ENCODE results near the gene ZNF878.
"Not testable (repeated sequence)": the region's sequence is repeated elsewhere in the genome, so short reads cannot be mapped to it uniquely, and the experiment has no call there.

Gene ZNF878

DNA sequence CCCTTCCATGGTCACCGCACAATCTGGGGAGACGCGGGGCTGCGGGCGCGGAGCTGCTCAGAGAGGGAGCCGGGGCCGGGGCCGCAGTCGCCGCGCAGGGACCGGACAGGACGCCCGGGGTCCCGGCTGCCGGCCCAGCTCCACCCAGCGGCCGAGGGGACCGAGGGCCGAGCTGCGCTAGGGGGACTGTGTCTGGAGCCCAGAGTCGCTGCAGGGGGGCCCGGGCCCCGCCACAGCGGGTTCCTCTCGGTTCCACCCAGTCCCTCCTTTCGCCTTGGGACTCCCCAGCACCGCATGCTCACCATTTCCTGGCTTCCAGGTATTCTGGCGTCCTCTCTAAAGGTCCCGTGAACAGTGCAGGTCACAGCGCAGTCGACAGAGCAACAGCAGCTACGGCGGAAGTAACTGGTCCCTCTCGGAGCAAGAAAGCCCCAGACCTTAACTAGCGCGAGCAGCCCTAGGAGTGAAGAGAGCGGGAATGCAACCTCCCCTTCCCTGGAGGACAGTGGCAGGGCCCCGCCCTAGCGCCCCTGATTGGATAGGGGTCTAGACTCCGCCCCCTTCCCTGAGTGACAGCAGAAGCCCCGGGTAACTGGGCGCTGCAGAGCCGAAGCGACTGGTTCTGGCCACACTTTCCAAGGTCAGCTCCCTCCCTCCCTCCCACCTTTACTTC lies at the start of gene ZNF878:
Gene ZNF878 (minus strand): TSS at position 465 of the 673 bp plus-strand sequence. CDS start 160 bp downstream, at position 305.
- peak; percentile 7 to 93 (median 77) for DNase-seq

DNA sequence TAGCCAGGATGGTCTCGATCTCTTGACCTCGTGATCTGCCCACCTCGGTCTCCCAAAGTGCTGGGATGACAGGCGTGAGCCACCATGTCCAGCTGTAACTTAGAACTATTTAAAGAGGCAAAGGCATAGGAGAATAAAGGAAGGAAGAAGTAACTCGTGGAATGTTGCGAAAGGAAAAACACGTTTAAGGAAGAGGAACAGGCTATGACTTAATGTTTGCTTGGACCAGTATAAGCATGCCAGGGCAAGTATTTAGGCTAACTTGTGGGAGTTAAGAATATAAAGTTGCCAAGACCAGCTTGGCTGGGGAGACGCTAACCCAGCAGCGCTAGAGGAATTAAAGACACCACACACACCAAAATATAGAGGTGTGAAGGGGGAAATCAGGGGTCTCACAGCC lies 45.3 kb upstream of the ZNF878 start:
- DNase-seq = no peak

DNA sequence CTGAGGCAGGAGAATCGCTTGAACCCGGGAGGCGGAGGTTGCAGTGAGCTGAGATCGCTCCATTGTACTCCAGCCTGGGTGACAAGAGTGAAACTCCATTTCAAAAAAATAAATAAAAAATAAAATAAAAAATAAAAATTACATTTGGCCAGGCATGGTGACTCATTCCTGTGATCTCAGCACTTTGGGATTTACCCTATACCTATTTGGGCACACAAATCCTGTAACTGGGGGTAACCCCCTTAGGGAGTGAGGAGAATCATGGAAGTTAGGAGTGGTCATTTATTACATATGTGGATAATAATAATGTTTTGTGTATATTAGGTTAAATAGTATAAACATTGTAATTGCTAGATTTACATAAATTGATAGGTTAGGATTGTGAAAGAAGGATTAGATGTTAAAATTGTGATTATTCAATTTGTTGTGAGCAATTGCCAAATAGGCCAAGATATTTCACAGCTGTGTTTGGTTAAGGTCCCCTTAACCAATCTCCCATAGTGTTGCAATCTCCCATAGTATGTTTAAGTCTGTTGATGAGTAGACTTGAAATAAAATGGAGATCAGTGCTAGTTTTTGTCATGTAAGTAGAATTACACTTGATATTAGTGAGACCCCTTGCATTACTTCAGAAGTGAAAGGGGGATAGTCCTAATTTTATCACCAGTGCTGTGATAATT lies 42.5 kb upstream of the ZNF878 start:
- DNase-seq = no peak

DNA sequence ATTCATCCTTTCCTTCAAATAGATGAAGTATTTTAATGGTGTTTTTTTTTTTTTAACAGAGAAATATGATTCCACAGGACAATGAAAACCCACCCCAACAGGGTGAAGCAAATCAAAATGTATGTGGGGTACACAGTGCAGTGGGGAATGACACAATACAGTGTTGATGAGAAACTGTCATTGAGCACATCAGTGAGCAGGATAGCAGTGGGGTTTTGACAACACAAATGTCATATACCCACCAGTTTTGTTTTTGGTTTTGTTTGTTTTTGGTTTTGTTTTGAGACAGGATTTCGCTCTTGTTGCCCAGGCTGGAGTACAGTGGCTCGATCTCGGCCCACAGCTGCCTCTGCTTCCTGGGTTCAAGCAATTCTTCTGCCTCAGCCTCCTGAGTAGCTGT lies 41.0 kb upstream of the ZNF878 start:
- no peak for DNase-seq

DNA sequence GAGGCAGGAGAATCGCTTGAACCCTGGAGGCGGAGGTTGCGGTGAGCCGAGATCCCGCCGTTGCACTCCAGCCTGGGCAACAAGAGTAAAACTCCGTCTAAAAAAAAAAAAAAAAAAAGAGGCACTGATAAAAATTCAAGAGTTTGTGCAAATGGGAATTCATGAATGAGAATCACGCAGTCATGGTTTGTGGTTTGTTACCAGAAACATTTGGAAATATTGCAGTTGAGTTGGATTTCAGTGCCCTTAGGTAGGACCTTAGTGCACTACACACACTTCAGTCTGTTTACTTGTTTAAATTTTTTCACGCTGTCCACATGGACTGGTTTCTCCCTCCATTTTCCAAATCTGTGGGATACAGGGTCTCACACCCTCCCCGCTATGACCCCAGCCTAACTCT lies 40.2 kb upstream of the ZNF878 start:
- no peak for DNase-seq

DNA sequence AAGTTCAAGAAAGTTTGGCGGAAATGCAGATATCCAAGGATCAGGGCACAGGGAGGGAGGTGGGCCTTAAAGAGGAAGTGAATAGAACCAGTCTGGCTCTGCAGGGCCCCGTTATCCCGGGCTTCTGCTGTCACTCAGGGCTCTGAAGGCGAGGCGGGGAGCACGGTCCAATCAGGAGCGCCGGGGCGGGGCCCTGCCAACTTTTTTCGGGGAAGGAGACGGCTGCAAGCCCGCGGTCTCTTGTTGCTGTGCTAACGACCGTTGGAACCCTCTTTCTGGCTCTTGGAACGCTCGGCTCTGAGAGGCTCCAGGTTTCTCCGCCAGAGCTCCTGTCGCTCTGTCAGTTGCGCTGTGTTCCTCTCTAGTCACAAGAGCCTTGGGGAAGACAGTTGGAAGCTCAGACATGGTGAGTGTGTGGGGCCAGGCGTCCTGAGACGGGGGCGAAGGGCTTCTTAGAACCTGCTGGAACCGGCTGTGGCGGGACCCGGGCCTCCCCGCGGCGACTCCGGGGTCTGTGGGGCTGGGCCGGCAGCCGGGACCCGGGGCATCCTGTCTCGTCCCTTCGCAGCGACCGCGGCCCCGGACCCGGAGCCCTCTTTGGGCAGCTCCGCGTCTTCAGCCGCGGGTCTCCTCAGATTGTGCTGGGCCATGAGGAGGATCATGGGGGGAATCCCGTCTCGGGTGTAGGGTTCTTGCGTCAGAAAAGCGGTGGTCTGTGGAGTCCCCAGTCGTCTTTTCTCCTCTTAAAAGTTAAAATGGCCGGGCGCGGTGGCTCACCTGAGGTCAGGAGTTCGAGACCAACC lies 39.5 kb upstream of the ZNF878 start:
- DNase-seq = peak in 50 of 51 donors; percentile 3 to 81 (median 53)

DNA sequence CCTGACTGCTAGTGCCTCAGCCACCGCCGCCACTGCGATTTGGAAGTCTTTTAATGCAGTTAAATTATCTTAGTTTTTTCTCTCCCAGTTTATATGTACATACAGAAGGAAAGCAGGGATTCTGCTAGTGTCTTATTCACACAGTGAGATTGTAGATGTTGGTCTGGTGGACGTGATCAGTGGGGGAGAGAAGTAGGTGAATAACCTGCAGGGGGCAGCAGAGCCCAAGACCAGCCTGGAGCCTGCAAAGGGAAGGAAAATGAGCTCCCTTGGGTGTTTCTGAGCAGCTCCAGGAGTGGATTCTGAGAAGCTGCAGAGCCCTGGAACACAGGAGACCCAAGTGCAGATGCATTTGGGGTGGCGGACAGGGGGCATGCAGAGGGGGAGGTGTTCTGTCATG lies 38.0 kb upstream of the ZNF878 start:
- peak in 38 of 51 donors; percentile 0 to 70 (median 18) for DNase-seq

DNA sequence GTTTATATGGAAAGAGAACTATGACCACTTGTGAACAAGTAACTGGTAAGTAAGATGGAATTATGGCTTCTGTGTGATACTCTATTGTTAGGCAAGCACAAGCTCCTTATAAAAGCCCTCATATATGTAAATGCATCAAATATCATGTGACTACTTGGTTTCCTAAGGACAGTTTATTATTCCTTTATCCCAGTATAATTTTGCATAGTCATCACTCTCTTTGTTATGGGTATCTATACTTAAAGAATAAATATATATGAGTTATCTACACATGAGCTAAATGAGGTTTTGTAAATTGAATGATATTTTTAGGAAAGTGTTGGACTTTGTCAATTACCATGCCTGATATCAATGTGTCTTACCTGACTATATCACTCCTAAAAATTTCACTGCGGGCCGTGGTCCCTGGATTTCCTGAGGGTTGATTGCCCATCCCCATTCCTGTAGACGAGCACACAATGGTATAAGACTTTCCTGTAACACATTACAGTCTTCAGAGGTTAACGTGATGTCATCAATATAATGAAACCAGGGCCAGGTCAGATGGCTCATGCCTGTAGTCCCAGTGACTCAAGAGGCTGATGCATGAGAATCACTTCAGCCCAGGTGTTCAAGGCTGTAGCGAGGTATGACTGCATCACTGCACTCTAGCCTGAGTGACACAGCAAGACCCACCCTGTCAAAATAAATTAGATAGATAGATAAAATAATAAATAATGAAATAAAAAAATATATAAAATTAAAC lies 32.5 kb upstream of the ZNF878 start:
- DNase-seq = no peak

DNA sequence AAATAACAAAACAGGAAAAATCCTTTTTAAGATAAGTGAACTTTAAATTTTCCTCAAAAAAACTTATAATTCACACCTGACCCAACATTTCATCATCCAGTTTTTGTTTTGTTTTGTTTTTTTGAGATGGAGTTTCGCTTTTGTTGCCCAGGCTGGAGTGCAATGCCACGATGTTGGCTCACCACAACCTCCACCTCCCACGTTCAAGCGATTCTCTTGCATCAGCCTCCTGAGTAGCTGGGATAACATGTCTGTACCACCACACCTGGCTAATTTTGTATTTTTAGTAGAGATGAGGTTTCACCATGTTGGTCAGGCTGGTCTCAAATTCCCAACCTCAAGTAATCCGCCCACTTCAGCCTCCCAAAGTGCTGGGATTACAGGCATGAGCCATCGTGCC lies 30.6 kb upstream of the ZNF878 start:
- not testable (repeated sequence) for DNase-seq

DNA sequence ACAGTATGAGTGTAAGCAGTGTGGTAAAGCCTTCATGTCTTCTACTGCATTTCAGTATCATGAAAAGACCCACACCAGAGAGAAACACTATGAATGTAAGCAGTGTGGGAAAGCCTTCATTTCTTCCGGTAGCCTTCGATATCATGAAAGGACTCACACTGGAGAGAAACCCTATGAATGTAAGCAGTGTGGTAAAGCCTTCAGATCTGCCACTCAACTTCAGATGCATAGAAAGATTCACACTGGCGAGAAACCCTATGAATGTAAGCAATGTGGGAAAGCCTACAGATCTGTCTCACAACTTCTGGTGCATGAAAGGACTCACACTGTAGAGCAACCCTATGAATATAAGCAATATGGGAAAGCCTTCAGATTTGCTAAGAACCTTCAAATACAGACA lies 24.6 kb upstream of the ZNF878 start:
- DNase-seq = no peak

DNA sequence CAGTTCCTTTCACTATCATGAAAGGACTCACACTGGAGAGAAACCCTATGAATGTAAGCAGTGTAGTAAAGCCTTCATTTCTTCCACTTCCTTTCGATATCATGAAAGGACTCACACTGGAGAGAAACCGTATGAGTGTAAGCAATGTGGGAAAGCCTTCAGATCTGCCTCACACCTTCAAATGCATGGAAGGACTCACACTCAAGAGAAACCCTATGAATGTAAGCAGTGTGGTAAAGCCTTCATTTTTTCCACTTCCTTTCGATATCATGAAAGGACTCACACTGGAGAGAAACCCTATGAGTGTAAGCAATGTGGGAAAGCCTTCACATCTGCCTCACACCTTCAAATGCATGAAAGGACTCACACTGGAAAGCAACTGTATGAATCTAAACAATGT lies 23.6 kb upstream of the ZNF878 start:
- DNase-seq = not testable (repeated sequence)

DNA sequence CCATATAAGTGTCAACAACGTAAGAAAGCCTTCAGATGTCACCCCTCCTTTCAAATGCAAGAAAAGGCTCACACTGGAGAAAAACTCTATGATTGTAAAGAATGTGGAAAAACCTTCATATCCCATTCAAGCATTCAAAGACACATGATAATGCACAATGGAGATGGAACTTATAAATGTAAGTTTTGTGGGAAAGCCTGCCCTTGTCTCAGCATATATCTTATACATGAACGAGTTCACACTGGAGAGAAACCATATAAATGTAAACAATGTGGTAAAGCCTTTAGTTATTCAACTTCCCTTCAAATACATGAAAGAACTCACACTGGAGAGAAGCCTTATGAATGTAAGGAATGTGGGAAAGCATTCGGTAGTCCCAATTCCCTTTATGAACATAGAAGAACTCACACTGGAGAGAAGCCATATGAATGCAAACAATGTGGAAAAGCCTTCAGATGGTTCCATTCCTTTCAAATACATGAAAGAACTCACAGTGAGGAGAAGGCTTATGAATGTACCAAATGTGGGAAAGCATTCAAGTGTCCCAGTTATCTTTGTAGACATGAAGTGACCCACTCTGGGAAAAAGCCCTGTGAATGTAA lies 22.9 kb upstream of the ZNF878 start:
- no peak for DNase-seq

DNA sequence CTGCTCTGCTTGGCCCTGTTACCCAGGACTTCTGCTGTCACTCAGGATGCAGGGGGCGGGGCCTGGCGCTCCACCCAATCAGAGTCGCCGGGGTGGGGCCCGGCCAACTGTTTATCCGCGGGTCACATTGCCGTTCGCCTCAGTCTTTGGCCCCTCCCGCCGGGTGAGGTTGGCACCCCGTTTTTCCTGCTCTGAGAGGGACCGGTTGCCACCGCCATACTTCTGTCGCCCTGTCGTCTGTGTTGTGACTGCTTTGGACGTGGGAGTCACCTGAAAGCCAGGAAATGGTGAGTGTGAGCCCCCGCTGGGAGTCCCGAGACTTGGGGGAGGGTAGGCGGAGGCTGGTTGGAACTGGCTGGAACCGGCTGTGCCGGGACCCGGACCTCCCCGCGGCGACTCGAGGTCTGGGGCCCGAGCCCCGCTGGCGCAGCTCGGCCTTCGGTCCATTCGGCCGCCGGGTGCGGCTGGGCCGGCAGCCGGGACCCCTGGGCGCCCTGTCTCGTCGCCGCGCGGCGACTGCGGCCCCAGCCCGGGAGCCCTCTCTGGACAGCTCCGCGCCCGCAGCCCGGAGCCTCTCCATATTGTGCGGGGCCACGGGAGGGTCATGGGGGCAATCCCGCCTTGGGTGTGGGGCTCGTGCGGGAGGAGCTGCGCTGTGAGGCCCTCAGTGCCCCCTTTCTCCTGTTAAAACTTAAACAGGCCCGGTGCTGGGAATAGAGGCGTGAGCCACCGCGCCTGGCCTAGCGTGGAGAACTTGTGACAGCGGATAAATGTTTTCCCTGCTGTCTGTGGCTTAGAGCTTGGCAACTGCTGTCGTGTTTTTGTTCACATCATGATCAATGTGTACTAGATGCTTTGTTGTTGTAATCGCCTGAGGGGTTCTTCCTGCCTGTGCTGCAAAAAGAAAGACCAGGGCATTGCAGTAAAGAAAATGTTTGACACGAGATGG lies 12.1 kb upstream of the ZNF878 start, which contains the start of gene ZNF844:
Gene ZNF844 (plus strand): TSS at position 142 of the 949 bp plus-strand sequence. CDS start 143 bp downstream, at position 285.
- peak; percentile 66 to 99 (median 94) for DNase-seq

DNA sequence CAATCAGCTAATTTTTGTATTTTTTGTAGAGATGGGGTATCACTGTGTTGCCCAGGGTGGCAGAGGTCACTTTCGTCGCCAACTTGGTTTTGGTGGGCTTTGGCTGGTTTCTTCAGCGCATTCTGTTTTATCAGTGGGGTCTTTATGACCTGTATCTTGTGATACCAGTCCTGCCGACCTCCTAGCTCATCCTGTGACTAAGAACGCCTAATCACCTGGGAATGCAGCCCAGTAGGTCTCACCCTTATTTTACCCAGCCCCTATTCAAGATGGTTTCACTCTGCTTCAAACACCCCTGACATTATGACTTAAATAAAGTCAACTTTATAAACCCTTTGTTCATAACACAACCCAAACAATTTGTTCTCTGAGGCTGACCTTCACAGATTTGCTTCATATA lies 3.0 kb upstream of the ZNF878 start:
- DNase-seq = no peak

DNA sequence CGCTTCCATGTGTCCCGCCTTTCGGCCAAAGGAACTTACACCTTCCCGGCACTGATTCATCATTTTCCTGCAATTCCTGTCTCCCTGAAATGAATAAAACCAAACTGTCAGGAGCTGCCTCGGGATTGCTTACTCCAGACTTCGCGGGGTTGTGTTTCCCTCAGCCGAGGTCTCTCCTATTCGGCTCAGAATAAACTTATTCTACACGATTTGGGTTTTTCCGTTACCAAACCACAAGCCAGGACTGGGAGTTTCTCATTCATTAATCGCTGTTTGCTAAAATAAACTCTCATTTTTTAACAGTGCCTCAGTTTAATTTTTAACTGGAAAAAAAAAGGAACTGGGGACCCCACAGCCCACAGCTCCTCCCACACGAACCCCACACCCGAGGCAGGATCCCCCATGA lies 667 bp downstream of the ZNF878 start:
- no peak for DNase-seq

DNA sequence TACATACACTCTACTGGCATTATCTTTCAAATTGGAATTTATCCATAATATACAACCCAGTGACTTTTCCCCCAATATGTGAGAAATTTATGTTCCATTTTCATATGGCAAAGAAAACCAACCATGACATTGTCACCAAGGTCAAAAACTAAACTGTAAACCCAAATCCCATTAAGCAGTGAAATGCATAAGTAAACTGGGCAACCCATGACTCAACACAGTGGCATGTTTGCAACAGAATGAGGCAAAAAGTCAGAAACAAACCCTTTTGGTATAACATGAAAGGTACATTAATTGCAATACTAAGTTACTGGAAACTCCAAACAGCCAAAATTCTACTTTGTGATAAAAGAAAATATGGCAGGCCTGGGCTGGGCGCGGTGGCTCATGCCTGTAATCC lies 4.9 kb downstream of the ZNF878 start:
- no peak for DNase-seq

DNA sequence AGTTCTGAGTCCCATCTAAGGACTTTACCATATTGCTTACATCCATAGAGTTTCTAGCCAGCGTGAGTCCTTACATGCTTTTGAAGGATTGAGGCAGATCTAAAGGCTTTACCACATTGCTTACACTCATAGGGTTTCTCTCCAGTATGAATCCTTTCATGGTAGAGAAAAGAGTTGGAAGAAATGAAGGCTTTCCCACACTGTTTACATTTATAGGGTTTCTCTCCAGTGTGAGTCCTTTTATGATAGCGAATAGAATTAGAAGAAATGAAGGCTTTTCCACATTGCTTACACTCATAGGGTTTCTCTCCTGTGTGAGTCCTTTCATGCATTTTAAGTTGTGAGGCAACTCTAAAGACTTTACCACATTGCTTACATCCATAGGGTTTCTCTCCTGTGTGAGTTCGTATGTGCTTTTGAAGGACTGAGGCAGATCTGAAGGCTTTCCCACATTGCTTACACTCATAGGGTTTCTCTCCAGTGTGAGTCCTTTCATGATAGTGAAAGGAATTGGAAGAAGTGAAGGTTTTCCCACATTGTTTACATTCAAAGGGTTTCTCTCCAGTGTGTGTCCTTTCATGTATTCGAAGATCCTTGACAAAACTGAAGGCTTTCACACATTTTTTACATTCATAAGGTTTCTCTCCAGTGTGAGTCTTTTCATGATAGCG lies 8.9 kb downstream of the ZNF878 start:
- DNase-seq = no peak

DNA sequence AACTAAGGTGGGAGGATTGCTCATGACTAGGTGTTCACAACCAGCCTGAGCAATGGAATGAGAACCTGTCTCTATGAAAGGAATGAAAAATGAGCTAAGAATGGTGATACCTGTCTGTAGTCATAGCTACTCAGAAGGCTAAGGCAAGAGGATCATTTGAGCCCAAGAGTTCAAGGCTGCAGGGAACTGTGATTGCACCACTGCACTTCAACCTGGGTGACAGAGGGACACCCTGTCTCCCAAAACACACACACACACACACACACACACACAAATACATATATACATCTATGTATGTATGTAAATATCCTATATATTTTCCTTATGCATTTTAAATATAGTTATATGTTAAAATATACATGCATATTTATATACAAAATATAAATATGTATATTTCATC lies 9.9 kb downstream of the ZNF878 start:
- DNase-seq = no peak

Measured in hypothalamus (tissue), 51 donors.